SK-N-MC (cell line): ENCODE data around the gene ZNF107.

Source experiments
- EZH2 ChIP-seq: fragments of 200-600 bp; sonication (generic); IDR thresholded peaks from one replicate; pipeline ENCODE4 v1.6.1; 2017; ENCODE audit warnings: antibody characterized with exemption
- POLR2AphosphoS5 ChIP-seq: IDR thresholded peaks from 2 replicates; pipeline ENCODE4 v1.6.1; 2012; ENCODE audit warnings: mild to moderate bottlenecking, low read depth, low read length, borderline replicate concordance

GRCh38 chr7:64651203-64651602 lies 14.7 kb upstream of the ZNF107 start:
- TF ChIP-seq EZH2 (no peak), POLR2AphosphoS5 (no peak)
